HG03280 (cell line): Measurements from ENCODE around the gene CELF3.
"Not testable (repeated sequence)": the region's sequence is repeated elsewhere in the genome, so short reads cannot be mapped to it uniquely, and the experiment has no call there.

Source experiments
- ATAC-seq: cut with Tn5 transposase; IDR thresholded peaks from one replicate; pipeline ENCODE4 v1.9.1; 2021; ENCODE audit warnings: mild to moderate bottlenecking, moderate library complexity; ENCODE audit not compliant: unreplicated experiment

Gene CELF3

DNA sequence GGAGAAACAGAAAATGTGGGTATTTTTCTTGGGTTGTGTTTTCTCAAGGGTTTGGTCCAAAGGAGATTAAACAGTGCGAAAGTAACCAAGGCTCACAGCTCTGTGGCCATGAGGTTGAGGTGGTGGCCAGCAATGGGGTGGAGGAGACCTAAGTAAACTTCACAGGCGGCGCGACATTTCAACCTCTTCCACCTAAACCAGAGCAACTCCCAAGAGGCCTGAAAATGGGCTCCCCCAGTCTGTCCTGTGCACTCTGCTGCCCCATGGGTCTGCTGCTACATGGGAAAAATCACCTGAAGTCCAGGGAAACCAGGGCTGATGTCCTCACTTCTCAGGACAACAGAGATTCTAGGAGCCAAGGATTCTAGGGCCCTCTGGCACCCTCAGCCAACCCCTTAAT lies 12.4 kb downstream of the CELF3 start:
- ATAC-seq: no peak

DNA sequence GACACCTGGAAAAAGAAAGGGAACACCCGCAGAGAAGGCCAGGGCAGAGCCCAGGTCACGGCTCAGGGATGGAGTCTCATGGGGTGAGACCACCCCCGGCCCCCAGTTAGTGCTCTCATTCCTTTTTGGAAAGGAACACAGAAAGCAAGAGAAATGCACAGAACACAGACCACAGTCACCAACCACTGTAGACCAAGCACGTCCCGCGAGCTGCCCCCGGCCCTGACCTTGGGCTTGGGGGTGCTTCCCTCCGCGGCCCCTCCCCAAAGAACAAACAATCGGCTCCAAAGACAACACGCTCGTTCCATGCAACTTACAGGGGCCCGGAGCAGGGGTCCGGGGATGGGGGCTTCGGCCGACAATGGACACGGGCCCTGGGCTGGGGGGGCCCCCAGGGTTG lies 12.8 kb downstream of the CELF3 start:
- ATAC-seq: no peak

DNA sequence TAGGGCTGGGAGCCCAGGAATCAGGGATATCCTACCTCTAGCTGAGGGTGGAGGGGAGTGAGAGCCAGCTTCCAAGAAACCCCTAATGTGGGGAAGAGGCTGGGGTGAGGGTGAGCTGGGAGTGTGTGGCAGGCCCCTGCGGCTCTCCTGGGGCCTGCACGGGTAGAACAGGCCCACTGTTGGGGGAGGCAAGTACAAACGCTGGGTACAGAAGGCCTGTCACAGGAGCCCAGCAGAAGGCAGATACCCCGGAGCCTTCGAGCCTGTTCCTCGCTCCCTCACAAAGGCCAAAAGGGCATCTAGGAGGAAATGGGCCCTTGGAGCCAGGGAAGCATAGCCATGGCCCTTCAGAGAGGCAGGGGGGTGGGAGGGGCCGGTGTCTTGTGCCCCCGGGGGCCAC lies 13.7 kb downstream of the CELF3 start:
- ATAC-seq: no peak

DNA sequence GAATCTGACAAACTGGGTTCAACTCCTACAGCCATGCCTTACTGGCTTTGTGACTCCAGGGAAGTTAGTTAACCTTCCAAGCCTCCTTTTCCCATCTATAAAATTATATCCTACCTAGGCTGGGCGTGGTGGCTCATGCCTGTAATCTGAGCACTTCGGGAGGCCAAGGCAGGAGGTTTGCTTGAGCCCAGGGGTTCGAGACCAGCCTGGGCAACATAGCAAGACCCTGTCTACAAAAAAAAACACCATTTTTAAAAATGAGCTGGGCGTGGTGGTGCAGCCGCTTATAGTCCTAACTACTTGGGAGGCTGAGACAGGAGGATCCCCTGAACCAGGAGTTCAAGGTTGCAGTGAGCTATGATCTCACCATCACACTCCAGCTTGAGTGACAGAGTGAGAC lies 15.1 kb downstream of the CELF3 start:
- ATAC-seq: no peak

DNA sequence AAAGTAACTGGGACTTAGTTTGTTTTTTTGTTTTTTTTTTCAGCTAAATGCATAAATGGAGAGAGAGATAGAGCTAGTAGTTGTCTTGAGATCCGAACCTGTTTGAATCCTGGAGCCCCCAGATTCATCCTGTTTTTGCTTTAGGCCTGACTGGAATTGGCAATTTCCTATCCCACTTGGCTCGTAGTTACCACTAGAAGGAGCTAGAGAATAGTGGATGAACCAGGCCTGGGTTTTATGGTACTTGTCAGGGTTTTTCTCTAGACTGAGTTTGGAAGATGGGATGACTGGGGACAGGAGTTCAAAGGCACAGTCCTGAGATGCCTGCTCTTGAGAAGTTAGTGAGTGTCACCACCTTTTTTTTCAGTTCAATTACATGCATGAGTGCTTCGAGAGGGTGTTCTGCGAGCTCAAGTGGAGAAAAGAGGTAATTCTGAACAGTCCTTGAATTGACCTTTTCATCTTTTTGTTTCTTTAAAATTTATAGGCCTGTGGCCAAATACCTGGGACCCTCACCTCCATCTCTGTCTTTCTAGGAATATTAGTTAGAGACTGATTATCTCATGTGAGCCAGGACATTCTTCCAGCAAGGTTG lies 23.4 kb downstream of the CELF3 start:
- no peak for ATAC-seq

DNA sequence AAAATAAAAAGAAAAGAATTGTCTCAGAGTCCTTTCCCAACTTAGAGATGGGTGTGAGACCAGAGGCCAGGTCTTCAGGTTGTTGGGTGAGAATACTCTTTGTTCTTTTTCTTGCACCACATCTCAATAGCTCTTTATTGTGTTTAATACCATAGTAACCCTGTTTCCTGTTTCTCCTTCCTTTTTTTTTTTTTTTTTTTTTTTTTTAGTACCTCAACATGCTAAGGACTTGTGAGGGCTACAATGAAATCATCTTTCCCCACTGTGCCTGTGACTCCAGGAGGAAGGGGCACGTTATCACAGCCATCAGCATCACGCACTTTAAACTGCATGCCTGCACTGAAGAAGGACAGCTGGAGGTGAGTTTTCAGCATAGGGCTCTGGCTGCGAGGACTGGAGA lies 24.4 kb downstream of the CELF3 start:
- ATAC-seq: no peak

DNA sequence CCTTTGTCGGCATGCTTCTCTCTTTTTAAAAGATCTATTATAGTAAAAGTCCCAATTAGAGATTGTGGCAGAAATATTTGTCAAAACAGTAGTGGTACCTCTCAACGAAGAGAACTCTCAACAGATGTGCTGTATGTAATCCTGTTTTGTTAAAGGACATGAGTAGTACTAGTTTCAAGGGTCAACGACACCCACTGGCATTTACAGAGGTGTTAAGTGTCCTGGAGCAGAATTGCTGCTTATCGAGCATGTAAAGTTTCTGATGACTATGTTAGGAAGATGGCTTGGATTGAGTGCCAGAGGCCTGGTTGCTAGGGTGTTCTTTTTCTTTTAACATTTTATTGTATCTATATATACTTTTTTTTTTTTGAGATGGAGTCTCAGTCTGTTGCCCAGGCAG lies 27.1 kb downstream of the CELF3 start:
- no peak for ATAC-seq

DNA sequence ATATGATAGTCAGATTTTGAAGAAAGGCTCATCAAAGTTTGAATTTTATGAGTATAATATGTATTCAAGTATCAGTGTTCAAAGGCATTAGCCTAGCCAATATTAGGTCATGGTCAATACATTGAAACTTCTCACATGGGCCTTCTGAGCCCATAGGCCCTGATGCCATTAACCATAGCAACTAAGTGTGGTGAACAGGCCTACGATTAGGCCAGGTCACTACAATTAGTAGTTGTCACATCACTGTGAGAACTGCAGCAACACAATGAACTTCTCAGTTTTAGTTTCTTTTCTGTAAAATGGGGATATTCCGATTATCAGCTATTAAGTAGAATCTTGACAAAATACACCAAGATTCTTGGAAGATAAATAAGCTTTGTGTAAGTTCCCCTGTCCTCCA lies 30.0 kb downstream of the CELF3 start:
- ATAC-seq: no peak

DNA sequence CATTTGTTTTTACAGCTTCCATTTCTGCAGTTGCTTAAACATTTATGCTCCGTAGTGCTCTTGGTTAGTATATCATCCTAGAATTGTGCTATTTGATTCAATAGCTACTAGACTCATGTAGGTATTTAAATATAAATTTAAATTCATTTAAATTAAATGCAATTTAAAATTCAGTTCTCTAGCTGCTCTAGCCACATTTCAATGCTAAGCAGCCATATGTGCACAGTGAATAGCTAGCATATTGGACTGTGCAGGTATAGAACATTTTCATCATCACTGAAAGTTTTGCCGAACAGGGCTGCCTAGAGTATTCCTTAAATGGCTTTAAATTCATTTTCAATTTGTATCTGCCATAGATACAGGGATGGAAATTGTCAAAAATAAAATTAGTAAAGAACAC lies 32.5 kb downstream of the CELF3 start:
- no peak for ATAC-seq

DNA sequence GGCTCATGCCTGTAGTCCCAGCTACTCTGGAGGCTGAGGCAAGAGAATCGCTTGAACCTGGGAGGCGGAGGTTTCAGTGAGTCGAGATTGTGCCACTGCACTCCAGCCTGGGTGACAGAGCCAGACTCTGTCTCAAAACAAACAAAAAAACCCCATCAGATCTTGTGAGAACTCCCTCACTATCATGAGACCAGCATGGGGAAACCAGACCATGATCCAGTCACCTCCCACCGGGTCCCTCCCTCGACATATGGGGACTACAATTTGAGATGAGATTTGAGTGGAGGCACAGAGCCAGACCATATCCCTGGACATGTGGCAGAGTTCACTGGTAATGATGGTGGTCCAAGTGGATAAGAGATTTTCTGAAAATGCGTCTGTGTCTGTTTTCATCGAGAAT lies 33.7 kb downstream of the CELF3 start:
- not testable (repeated sequence) for ATAC-seq

DNA sequence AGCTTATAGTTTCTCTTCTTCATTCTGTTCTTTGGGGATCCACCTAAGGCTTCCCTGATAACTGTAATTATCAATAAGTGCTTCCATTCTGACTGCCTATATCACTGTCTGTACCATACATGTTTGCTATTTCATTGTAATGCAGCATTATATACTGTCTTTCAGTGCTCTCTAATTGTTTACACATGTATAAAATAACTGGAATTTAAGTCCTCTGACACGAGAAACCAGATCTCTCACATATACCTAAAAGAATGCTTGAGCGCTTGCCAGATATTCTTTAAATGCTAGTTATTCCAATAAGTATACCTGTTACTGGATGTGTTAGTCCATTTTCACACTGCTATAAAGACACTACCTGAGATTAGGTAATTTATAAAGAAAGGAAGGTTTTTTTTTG lies 34.7 kb downstream of the CELF3 start:
- ATAC-seq: no peak

DNA sequence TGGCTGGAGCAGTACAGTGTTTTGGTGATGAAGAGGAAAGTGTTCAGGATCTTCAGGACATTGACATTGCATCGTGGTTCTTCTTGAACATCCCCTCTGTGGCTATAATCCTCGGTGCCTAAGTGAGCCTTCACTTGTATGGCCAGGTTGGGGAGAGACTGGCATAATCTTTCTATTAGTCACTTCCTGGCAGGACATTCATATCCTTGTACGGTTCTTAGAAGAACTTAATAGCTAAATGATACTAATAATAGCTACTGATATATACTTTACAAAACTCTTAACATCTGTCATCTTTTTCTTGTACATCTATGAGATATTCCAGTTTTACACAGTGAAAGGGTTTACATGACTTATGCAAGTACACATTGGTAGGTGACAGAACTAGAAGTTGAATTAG lies 35.8 kb downstream of the CELF3 start:
- ATAC-seq: no peak

DNA sequence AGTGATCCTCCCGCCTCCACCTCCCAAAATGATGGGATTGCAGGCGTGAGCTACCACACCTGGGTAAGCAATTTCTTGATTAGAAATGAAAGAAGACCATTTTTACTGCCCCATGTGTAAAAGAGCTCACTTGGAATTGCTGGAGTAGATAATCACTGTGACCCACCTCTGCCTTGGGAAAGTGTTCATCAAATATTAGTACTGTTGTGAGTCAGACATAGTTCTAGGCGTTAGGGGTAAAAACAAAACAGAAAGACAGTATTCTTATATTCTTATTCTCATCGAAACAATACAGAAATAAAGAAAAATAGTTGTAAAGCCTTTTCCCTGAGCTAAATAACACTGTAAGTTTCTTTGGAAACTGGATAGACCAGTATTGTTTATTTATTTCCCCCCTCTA lies 36.2 kb downstream of the CELF3 start:
- no peak for ATAC-seq

DNA sequence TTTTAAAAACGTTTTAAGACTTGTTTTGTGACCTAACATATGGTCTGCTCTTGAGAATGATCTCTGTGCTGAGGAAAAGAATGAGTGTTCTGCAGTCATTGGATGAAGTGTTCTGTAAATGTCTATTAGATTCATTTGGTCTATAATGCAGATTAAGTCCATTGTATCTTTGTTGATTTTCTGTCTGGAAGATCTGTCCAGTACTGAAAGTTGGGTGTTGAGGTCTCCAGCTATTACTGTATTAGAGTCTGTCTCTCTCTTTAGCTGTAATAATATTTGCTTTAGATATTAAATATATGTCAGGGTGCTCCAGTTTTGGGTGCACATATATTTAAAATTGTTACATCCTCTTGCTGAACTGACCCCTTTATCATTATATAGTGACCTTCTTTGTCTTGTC lies 43.2 kb downstream of the CELF3 start:
- no peak for ATAC-seq

DNA sequence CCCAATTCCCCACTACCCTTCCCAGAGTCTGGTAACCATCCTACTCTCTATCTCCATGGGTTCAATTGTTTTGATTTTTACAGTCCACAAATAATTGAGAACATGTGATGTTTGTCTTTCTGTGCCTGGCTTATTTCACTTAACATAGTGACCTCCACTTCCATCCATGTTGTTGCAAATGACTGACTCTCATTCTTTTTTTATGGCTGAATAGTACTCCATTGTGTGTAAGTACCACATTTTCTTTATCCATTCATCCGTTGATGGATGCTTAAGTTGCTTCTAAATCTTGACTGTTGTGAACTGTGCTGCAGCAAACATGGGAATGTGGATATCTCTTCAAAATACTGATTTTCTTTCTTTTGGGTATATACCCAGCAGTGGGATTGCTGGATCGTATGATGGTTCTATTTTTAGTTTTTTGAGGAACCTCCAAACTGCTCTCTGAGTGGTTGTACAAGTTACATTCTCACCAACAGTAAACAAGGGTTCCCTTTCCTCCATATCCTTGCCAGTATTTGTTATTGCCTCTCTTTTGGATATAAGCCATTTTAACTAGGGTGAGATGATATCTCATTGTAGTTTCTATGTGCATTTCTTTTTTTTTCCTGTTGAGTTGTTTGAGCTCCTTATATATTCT lies 46.4 kb downstream of the CELF3 start:
- ATAC-seq: not testable (repeated sequence)

DNA sequence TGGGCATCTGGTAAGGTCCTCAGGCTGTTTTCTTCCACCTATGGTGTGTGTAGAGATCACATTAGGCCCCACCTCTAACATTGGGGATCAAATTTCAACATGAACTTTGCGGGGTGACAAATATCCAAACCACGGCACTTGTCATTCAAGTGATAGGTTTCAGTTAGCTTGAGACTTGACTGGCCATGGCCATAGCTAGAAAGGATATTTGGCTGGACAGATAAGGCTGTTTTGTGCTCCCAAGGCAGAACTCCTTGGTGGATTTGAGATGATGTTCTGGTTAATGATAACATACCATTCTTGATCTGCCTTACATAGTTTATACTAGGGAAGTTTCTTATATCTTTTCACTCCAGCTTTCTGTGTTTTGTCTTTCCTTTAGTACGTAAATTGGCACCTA lies 48.5 kb downstream of the CELF3 start:
- ATAC-seq: no peak

DNA sequence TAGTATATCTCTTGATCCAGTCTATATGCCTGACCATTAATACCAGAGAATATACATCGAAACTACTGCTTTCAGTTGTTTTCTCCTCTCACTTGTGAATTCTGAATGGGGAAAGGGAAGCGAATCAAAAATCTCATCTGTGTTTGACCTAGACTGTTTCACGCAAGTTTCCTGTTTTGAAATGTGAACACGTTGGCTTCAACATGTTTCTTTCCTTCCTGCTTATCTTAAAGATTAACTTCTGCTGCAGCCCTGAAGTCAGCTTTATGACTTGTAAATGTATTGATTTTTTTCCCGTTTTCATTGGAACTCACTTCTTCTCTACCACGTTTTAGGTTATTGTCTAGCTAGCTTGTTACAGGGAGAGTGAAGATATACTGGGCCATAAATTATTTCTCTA lies 54.9 kb downstream of the CELF3 start:
- ATAC-seq: no peak

DNA sequence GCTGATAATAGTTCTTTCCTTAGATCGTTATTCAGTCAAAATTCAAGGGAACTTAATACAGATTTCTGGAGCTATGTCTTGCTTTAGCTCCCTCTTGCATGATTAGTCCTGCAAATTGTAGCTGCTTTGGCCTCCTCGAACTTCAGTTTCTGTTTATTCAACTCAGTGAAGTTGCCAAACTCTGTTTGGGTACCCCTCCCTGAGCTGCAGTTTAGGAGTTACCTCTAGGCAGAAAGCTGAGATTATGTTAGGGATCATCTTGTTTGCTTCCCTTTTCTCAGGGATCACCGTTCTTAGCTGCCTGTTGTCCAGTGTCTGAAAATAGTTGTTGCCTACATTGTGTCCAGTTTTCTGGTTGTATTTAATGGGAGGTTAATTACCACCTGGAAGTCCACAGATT lies 61.2 kb downstream of the CELF3 start:
- ATAC-seq: no peak

DNA sequence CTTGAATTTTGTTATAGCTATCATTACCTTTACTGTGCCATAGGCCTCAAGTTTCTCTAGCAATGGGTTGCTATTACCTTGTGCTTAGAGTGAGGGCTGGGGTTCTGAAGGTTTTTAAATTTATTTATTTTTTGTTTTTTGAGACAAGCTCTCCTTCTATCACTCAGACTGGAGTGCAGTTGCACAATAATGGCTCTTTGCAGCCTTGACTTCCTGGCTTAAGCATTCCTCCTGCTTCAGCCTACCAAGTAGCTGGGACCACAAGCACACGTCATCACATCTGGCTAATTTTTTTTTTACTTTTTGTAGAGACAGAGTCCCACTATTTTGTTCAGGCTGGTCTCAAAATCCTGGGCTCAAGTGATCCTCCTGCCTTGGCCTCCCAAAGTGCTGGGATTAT lies 63.2 kb downstream of the CELF3 start:
- no peak for ATAC-seq
